OCI-LY1 (cell line): ENCODE data around the gene C8G.

Source experiments
- CTCF ChIP-seq: fragments of 200-600 bp; sonication (generic), shearing (Covaris generic); IDR thresholded peaks from 2 replicates; pipeline ENCODE4 v1.5.1; 2017; ENCODE audit warnings: mild to moderate bottlenecking, antibody characterized with exemption, low read length, moderate library complexity, mixed read lengths
- EZH2 ChIP-seq: fragments of 200-600 bp; sonication (generic), shearing (Covaris generic); IDR thresholded peaks from 2 replicates; pipeline ENCODE4 v1.8.0; 2017; ENCODE audit warnings: borderline replicate concordance, mixed run types, mild to moderate bottlenecking, antibody characterized with exemption, low read length, moderate library complexity, mixed read lengths

GRCh38 chr9:136955943-136956335, 10.9 kb downstream of the C8G start:
- TF ChIP-seq CTCF (no peak), EZH2 (no peak)
